Neural crest cell (in vitro differentiated cells): ENCODE data around the gene CHST13. TPM values are rescaled to one million over a fixed set of nuclear protein-coding genes. Genes with fewer than 3 reads are reported as not detected.

Experiments
- DNase-seq: peaks from one replicate; pipeline ENCODE4 v3.0.0; 2021; ENCODE audit warnings: low read depth, mixed read lengths, low spot score
- H3K27ac Mint-ChIP-seq: one replicate; pipeline ENCODE4 v1.8.0; 2021; ENCODE audit warnings: mild to moderate bottlenecking, mixed read lengths; ENCODE audit not compliant: unreplicated experiment
- H3K27me3 Mint-ChIP-seq: 2 replicates; pipeline ENCODE4 v1.8.0; 2021; ENCODE audit warnings: low read depth, mild to moderate bottlenecking, mixed read lengths
- H3K36me3 Mint-ChIP-seq: 2 replicates; pipeline ENCODE4 v1.8.0; 2021; ENCODE audit warnings: low read depth, mild to moderate bottlenecking, mixed read lengths
- H3K4me1 Mint-ChIP-seq: 2 replicates; pipeline ENCODE4 v1.8.0; 2021; ENCODE audit warnings: mixed read lengths
- H3K4me3 Mint-ChIP-seq: one replicate; pipeline ENCODE4 v1.8.0; 2021; ENCODE audit warnings: mild to moderate bottlenecking, mixed read lengths
- H3K9me3 Mint-ChIP-seq: 2 replicates; pipeline ENCODE4 v1.8.0; 2021; ENCODE audit warnings: mixed read lengths
- CTCF ChIP-seq: fragments of 200-600 bp; sonication (generic); conservative IDR thresholded peaks from 2 replicates; pipeline ENCODE4 v1.5.0; 2021; ENCODE audit warnings: antibody characterized with exemption, mild to moderate bottlenecking
- total RNA-seq: library from RNA; stranded (reverse); gene quantifications from 2 replicates; pipeline ENCODE4 v1.2.1, GENCODE V29; 2021

Gene CHST13
- total RNA-seq, 1 donor from 2014 or later, result 0.19 TPM

- Mint-ChIP-seq H3K36me3 (no peaks in the 10 kb centered on the region), H3K4me3 (no peak overlapping the region), H3K27ac (no peak overlapping the region), H3K9me3 (no peaks in the 10 kb centered on the region), H3K4me1 (peaks cover 6% of the 10 kb centered on the region), H3K27me3 (peaks cover 2% of the 10 kb centered on the region)
- TF ChIP-seq CTCF, result no peak
- no peak for DNase-seq
Measured at GRCh38 chr3:126510308-126510910, 13.5 kb upstream of the CHST13 start.

- no peak for DNase-seq
- H3K9me3 Mint-ChIP-seq, result no peaks in the 10 kb centered on the region
- peaks cover 6% of the 10 kb centered on the region for H3K4me1 Mint-ChIP-seq
Measured at GRCh38 chr3:126511291-126511690, 12.7 kb upstream of the CHST13 start.

GRCh38 chr3:126512026-126512425 lies 11.9 kb upstream of the CHST13 start:
- Mint-ChIP-seq H3K4me1 (peaks cover 6% of the 10 kb centered on the region), H3K36me3 (no peaks in the 10 kb centered on the region)

More at GRCh38 chr3:126511291-126511690, 12.7 kb upstream of the CHST13 start:
- no peak for TF ChIP-seq CTCF
- no peak overlapping the region for H3K4me3 Mint-ChIP-seq
- H3K27ac Mint-ChIP-seq, result no peak overlapping the region
- no peaks in the 10 kb centered on the region for H3K36me3 Mint-ChIP-seq
- peaks cover 2% of the 10 kb centered on the region for H3K27me3 Mint-ChIP-seq

GRCh38 chr3:126512916-126513650 lies 10.9 kb upstream of the CHST13 start:
- no peak for DNase-seq
- Mint-ChIP-seq H3K36me3 (no peaks in the 10 kb centered on the region), H3K9me3 (no peaks in the 10 kb centered on the region), H3K4me1 (peaks cover 6% of the 10 kb centered on the region), H3K27ac (no peak overlapping the region), H3K4me3 (no peak overlapping the region), H3K27me3 (no peaks in the 10 kb centered on the region)
- TF ChIP-seq CTCF, result no peak

More at GRCh38 chr3:126512026-126512425, 11.9 kb upstream of the CHST13 start:
- Mint-ChIP-seq H3K4me3 (no peak overlapping the region), H3K9me3 (no peaks in the 10 kb centered on the region), H3K27me3 (peaks cover 2% of the 10 kb centered on the region), H3K27ac (no peak overlapping the region)
- DNase-seq, result no peak
- TF ChIP-seq CTCF, result no peak

- Mint-ChIP-seq H3K4me3 (no peak overlapping the region), H3K4me1 (peaks cover 9% of the 10 kb centered on the region), H3K27me3 (no peaks in the 10 kb centered on the region), H3K9me3 (no peaks in the 10 kb centered on the region), H3K27ac (no peak overlapping the region), H3K36me3 (no peaks in the 10 kb centered on the region)
- no peak for DNase-seq
- no peak for TF ChIP-seq CTCF
Measured at GRCh38 chr3:126514161-126514560, 9.8 kb upstream of the CHST13 start.
